ENCODE measurements around the gene SEC61A1.
A peak's percentile ranks its signal among the peaks of the same experiment; 100 is the strongest.

DNA sequence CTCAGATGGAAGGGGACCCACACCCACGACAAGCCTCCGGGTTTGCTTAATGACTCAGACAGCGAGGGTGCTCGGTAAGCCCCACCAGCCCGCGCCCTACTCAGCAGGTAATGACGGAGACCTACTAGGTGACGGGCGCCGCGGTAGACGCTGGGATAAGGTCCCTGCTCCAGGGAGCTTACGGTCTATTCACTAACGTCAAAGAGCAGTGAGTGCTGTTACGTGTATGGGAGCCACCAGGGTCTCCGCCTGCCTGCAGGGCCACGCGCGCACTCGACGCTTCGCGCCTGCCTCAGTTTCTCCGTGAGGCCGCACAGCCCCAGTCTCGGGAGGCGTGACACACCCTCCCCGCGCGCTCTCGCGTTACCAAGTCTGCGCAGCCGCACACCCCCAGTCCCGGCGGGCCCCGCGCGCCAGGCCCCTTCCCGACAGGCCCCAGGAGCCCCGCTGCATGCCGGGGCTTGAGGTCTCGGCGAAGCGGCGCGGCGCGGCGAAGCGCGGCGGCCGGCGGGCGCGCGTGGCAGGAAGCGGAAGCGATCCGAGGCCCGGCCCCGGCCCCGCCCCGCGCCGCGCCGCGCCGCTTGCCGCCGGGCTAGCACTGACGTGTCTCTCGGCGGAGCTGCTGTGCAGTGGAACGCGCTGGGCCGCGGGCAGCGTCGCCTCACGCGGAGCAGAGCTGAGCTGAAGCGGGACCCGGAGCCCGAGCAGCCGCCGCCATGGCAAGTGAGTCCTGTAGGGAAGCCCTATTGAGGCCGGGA lies at the start of gene SEC61A1:
- peak; percentile 87 for TF ChIP-seq POLR2A (IDR thresholded peaks at IDR 0.05; ENCODE audit: low read length)
- no peak for TF ChIP-seq GATA1 (IDR thresholded peaks at IDR 0.05; ENCODE audit: low read depth, low read length)
